GM21737 (cell line): ENCODE data around the gene IMP3.
"Not testable (repeated sequence)": the region's sequence is repeated elsewhere in the genome, so short reads cannot be mapped to it uniquely, and the experiment has no call there.

Experiments used
- ATAC-seq: cut with Tn5 transposase; IDR thresholded peaks from one replicate; pipeline ENCODE4 v1.9.1; 2021; ENCODE audit warnings: mild to moderate bottlenecking, moderate library complexity; ENCODE audit not compliant: unreplicated experiment

The IMP3 gene, protein sequence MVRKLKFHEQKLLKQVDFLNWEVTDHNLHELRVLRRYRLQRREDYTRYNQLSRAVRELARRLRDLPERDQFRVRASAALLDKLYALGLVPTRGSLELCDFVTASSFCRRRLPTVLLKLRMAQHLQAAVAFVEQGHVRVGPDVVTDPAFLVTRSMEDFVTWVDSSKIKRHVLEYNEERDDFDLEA

DNA sequence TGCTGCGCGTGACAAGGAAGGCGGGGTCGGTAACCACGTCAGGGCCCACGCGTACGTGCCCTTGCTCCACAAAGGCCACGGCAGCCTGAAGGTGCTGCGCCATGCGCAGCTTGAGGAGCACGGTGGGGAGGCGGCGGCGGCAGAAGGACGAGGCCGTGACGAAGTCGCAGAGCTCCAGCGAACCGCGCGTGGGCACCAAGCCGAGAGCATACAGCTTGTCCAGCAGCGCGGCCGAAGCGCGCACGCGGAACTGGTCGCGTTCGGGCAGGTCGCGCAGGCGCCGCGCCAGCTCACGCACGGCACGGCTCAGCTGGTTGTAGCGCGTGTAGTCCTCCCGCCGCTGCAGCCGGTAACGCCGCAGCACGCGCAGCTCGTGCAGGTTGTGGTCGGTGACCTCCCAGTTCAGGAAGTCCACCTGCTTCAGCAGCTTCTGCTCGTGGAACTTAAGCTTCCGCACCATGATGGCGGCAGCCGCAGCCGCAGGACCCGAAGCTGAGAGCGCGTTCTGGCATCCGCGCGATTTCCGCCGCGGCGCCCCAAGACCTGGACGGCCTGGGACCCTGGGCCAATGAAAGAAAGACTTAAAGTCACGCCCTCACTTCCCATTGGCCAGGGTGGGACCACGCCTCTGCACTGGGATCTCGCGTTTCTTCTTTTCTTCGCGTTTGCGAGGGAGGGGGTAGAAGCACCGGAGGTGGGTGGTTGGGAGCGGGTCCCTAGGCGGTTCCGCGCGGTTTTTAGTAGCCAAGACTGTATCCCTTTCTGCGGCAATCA lies at the start of gene IMP3:
Gene IMP3 (minus strand): TSS at position 516 of the 774 bp plus-strand sequence. CDS start 56 bp downstream, at position 460.
- ATAC-seq = peak; percentile 91

DNA sequence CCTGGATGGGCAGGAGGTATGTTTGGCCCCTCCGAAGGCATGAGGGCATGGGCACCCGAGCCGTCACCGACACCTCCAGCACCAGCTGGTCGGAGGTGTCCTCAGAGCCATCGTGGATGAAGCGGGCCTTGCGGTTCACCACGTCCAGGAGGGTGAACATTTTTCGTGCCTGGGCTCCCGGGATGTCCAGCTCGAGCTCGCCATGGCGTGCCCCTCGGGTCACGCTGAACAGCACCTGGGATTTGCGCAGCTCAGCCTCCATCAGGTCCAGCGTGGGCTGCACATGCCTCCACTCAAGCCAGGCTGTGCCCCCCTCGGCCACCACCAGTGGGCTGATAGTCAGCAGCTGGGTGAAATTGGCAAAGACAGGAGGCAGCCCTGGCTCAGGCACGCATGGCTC lies 49.4 kb upstream of the IMP3 start:
- not testable (repeated sequence) for ATAC-seq

DNA sequence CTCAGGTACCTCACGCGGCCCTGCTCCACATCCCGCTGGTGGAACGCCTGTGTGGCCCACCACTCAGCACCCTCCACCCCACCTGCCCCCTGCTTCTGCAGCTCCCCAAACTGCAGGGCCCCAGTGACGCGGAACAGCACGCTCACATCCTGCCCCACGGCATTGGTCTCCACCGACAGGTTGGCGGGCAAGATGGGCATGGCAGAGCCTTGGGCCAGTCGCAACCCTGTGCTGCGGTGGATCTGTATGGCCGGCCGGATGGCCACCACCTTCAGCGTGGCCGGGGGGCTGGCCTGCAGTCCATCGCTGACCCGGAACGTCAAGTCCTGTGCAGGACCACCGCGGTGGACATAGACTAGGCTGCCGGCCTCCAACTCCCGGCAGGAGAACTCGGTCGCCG lies 48.8 kb upstream of the IMP3 start:
- ATAC-seq = no peak

DNA sequence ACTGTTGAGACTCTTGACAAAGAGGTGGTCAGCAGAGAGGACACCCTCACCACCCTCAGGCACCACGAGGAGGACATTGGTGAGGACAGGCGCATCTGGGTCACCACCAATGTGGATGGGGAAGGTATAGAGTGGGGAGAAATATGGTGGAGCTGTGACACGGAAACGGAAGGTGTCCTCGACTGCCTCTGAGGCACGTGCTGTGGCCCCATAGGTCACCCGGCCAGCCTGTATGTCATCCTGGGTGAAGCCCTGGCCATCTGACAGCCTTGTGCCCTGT lies 48.2 kb upstream of the IMP3 start:
- ATAC-seq = no peak

DNA sequence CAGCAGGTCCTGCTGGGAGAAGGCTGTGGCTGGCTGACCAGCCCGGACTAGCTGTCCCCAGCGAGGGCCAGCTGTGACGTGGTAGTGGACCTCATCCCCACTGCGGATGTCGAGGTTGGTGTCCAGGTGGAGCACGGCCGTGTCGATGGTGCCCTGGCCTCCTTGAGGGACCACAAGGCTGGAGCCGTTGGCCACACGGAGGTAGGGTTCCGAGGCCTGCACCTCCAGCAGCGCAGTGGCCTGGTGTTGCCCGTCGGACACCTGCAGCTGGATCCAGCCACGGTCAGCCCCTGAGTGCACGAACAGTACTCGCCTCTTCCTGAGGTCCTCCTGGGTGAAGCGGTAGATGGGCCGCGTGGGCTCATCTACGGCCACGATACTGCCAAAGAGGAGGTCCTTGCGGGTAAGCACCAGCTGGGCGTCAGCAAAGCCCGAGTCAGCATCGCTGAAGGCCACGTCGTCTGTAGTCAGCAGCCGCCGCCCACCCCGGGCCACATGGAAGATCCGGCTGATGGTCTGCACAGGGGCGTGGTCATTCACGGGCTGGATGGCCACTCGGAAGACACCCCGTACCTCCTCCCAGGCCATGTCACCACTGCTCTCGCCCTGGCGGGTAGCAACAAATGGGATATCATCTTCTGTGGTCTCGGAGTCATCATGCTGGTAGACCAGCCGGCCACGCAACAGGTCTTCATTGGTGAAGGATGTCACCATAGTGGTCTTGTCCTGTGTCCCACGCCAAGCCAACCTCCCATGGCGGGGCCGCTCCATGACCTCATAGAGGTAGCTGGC lies 47.7 kb upstream of the IMP3 start:
- no peak for ATAC-seq

DNA sequence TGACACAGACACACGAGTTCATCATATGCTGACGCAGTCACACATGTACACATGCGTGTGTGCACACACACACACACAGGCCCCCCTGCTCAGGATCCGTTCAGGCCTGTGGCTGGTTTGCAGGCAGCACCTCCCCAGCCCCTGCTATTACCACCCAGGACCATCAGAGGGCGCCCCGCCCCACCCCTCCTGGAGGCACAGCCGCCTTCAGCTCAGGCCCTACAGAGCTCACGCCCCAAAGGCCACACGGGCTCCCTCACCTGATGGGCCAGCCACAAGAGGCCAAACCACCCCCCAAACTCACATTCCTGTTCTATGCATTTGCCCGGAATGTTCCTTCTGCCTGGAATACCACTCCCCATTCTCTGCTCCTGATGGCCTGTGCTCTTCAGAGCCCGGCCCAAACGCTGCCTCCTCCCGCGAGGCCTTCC lies 46.2 kb upstream of the IMP3 start:
- ATAC-seq = not testable (repeated sequence)

DNA sequence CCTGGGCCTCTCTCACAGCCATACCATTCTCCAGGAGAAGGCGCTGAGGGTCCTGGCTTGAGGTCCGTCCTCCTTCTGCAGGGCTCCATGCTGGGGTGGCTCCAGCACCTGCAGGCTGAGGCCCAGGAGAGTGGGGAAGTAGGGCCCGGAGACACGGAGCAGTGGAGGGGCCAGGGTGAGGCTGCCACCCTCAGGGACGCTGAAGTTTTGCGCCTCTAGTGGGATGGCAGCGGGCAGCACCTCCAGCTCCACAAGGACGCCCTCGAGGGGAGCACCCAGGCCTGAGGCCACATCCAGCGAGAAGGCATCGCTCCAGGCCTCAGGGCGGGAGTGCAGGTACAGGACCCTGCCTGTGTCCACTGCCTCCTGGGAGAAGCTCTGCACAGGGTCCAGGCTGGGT lies 45.2 kb upstream of the IMP3 start:
- no peak for ATAC-seq

DNA sequence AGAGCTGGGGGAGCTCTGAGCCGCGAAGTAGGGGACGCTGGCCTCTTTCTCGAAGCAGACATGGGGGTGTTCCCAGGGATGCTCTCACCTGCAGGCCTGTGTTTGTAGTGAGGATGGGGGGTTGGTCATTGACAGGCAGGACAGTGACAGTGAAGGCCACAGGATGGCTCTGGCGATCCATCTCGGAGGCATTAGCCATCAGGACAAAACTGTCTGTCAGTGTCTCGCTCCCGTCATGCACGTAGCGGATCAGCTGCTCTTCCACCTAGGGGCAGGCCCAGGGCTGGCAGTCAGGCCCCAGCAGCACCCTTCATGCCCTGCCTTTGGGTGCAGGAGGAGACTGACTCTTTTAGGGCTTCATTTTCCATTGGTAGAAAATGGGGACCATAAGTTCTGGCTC lies 44.6 kb upstream of the IMP3 start:
- no peak for ATAC-seq

- not testable (repeated sequence) for ATAC-seq
Measured at GRCh38 chr15:75683646-75684312, 43.8 kb upstream of the IMP3 start.

DNA sequence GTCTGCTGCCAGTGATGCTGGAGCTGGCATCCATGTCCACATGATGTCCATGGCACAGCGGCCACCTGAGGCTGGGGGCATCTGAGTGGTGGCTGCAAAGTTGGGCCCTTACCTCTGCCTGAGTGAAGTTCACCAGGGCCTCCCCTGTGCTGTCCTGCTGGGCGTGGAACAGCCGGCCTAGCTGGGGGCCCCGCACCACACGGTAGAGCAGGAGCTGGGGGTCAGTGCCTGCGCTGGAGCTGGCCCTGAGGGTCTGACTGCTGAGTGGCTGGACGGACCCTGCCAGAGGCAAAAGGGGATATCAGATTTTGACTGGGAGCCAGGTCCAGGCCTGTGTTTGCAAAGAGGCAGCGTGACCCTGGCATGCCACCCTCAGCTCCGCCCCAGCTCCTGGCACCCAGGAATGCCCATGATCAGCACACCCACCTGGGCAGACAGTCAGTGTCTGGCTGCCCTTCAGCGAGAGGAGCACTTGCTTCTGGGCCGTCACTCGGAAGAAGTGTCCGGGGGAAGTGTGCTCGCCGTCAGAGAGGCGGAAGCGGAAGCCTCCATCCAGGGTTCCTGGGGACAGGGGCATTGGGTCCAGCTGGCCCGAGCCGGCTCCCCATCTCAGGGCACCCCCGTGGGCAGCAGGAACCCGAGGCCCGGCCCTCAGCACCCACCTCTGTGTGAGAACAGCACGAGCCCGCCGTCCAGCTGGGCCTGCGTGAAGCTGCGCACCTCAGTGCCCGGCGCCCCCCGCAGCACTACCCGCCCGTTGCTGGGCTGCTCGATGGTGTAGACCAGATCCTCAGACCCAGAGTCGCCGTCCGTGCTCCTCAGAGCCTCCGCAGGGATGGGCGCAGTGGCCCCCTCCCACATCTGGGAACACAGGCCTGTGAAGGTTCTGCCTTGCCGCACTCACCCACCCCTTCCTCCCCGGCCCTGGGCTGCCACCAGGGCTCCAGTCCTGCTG lies 42.4 kb upstream of the IMP3 start:
- ATAC-seq = no peak

GRCh38 chr15:75680007-75680789 lies 40.2 kb upstream of the IMP3 start:
- no peak for ATAC-seq

- not testable (repeated sequence) for ATAC-seq
Measured at GRCh38 chr15:75678324-75678690, 38.3 kb upstream of the IMP3 start.

DNA sequence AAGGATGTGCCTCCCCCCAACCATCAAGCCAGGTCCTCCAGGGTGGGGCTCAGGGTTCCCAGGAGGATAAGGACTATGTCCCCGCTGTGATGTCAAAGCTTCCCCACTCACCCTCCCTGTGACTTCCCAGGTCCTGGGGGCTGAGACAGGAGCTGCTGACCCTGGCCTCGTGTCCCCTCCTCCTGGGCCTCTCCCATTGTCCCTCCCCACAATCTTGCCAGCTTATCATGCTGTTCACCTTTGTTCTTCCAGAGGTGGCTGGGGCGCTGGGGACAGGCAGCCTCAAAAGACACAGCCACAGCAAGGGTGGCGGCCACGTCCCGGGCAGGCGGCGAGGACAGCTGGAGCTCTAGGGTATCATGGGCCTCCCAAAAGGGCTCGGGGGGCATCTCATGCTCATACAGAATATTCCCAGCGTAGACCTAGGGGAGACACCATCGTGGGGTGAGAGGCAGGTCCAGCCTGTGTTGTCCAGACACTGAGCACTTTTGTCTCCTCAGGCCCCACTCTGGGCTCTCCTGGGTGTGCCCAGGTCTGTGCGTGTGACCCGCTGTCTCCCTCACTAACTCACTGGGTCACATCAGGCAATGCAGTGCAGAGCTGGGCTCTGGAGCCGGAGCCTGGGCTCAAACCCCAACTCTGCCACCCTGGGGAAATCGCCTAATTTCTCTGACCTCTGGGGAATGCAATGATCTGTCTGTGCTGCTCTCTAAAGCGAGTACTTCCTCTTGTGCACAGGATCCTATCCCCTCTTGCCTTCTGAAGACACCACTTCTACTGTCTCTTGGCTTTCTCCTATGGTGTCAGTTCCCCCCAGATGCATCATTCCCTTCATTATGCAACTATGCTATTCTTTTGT lies 37.7 kb upstream of the IMP3 start:
- no peak for ATAC-seq

DNA sequence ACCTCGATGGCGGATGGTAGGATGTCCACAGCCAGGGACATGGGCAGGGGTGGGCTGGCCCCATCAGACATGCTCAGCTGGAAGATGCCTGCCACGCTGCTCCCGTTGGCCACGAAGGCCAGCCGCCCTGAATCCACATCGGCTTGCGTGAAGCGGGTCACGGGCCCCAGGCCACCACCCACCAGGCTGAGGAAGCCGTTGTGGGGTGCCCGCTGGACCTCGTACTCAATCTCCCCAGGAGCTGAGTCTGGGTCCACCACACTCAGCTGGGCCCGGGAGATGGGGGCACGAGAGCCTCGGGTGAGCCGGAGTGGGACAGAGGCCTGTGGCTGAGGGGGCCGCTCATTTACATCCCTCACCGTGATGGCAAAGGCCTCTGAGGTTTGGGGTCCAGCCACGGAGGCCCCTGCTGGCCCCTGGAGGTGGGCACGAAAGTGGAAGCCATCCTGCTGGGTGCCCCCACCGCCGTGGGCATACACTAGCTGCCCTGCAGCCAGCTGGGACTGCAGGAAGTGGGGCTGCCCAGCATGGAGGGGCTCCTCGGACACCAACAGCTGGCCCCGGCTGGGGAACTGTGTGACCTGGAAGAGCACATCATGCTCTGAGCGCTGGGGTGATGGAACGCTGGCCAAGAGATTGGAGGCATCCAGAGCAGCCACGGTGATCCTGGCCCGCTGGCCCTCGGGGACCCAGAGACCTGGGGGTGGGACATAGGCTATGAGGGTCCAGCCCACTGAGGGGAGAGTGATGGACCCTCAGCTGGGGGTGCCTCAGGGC lies 36.9 kb upstream of the IMP3 start:
- no peak for ATAC-seq

DNA sequence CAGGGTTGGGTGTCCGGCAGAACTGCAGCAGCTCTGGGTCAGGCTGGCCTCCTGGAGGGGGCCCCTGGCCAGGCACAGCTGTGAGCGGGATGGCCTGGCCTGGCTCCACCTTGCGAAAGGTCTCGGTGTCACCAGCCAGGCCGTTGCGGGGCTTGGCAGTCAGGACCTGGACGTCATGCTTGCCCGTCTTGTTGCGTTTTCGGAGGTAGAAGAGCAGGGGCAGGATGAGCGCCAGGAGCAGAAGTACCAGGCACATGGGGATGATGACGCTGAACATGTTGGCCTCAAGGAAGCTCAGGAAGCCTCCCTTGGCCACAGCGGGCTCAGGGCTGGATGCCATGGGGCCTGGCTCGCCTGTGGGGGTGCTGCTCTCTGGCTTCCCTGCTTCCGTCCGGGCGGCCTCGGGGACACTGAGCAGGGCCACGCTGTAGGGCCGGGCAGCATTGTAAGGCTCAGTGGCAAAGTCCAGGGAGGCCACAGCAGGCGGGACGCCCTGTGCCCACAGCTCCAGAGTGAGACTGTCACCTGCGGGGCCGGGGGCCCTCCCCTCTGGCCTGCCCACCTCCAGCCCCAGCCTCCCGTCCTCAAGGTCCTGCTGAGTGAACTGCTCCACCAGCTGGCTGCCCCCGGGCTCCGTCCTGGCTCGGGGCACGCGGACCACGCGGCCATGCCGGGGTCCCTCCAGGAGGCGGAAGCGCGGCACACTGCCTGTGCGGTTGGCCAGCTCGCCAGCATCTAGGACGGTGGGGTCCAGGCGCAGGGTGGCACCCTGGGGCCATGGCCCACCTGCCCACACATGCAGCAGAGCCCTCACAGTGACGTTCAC lies 35.8 kb upstream of the IMP3 start:
- ATAC-seq = no peak

DNA sequence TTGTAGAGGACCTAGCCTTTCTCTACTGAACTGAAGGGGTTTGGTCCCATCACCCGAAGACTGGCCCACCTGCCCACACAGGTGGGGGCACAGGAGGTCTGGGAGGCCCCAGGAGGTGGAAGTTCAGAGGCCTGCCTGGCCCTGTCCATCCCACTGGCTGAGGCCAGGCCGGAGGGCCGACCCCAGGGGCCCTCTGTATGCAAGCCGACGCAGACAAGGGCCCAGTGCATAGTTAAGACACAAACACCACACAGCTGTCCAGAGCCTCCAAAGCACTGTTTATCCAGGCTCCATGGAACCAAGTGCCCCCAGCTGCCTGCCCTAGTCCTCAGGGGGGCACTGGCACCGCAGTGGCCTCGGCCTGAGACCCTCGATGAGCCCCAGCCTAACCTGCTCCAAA lies 34.3 kb upstream of the IMP3 start:
- ATAC-seq = no peak
